HCT116 (cell line): ENCODE data around the gene TRPC4. TPM values are rescaled to one million over a fixed set of nuclear protein-coding genes. Genes with fewer than 3 reads are reported as not detected.

Source experiments
- ATAC-seq: fragments of 200-7000 bp; cut with Tn5 transposase; 2 replicates; pipeline ENCODE4 v1.9.1; 2020; ENCODE audit warnings: mild to moderate bottlenecking, moderate library complexity
- BruUV-seq: library from RNA; stranded (reverse); fragments of 400-500 nt; replicated peaks from 2 replicates; lab custom pipeline; 2021; lab: Mats Ljungman, UMichigan
- CTCF ChIA-PET: fragments of 300-600 bp; sonication (Branson Sonifier 250); formaldehyde crosslinking; loops from one replicate; lab custom pipeline; 2021; ENCODE audit warnings: antibody characterized with exemption; lab: Charles Lee
- POLR2A ChIA-PET: fragments of 300-600, 350-600 bp; sonication (Branson Sonifier 250); formaldehyde crosslinking; loops from one replicate; lab custom pipeline; 2021; ENCODE audit warnings: antibody characterized with exemption; lab: Charles Lee
- RAD21 ChIA-PET, 2 experiments: fragments of 300-600 bp; sonication (Branson Sonifier 250); formaldehyde crosslinking; loops; one replicate each; lab custom pipeline; 2023; ENCODE audit warnings: low total read pairs in 2 of 2; ENCODE audit not compliant: uncharacterized antibody in 2 of 2, unreplicated experiment in 2 of 2, low non-redundant PET in 1 of 2; lab: Charles Lee
- DNase-seq: peaks from one replicate; pipeline ENCODE4 v3.0.0-alpha.2; 2010; ENCODE audit warnings: low read depth, low spot score
- H2AFZ ChIP-seq: fragments of 200-600 bp; shearing (Covaris generic), sonication (generic); 2 replicates; pipeline ENCODE4 v1.6.1; 2017; ENCODE audit warnings: low read depth, mixed run types, mixed read lengths, antibody characterized with exemption, low read length; ENCODE audit not compliant: poor library complexity, severe bottlenecking
- H3K27ac ChIP-seq: 2 replicates; pipeline ENCODE4 v1.5.1; 2012; ENCODE audit warnings: low read depth, low read length
- H3K27me3 ChIP-seq: fragments of 200-600 bp; sonication (generic); 2 replicates; pipeline ENCODE4 v1.6.1; 2016; ENCODE audit warnings: mixed run types, low read length, mixed read lengths; ENCODE audit not compliant: insufficient read depth
- H3K36me3 ChIP-seq, 2 experiments: fragments of 200-500 bp in 1 of 2; fragments of 200-600 bp in 1 of 2; sonication (Bioruptor generic) in 1 of 2; sonication (generic) in 1 of 2; 2 replicates each; pipeline versions ENCODE4 v1.5.1 to v1.6.1; 2014 to 2016; ENCODE audit warnings: low read length in 2 of 2, inconsistent platforms in 1 of 2, mixed read lengths in 1 of 2, mixed run types in 1 of 2; ENCODE audit not compliant: insufficient read depth in 2 of 2, control insufficient read depth in 1 of 2
- H3K4me1 ChIP-seq, 2 experiments: fragments of 200-600 bp in 1 of 2; sonication (generic) in 1 of 2; 2 replicates each; pipeline versions ENCODE4 v1.5.1 to v1.6.1; 2012 to 2017; ENCODE audit warnings: low read length in 2 of 2, inconsistent platforms in 1 of 2, mild to moderate bottlenecking in 1 of 2, mixed read lengths in 1 of 2, mixed run types in 1 of 2, moderate library complexity in 1 of 2; ENCODE audit not compliant: insufficient read depth in 2 of 2, control insufficient read depth in 1 of 2
- H3K4me2 ChIP-seq: fragments of 200-600 bp; sonication (generic); 2 replicates; pipeline ENCODE4 v1.6.1; 2017; ENCODE audit warnings: mixed run types, low read length, mixed read lengths
- H3K4me3 ChIP-seq, 2 experiments: fragments of 200-600 bp in 1 of 2; sonication (generic) in 1 of 2; replicated peaks in 1 of 2; 2 replicates each; pipeline ENCODE4 v1.5.1; 2011 to 2016; ENCODE audit warnings: low read length in 2 of 2, control low read depth in 1 of 2, low read depth in 1 of 2, mild to moderate bottlenecking in 1 of 2, mixed read lengths in 1 of 2, mixed run types in 1 of 2
- H3K79me2 ChIP-seq: fragments of 200-600 bp; sonication (generic); 2 replicates; pipeline ENCODE4 v1.6.1; 2017; ENCODE audit warnings: mild to moderate bottlenecking, mixed run types, low read length, moderate library complexity, mixed read lengths; ENCODE audit not compliant: insufficient read depth
- H3K9ac ChIP-seq: fragments of 200-600 bp; sonication (generic); 2 replicates; pipeline ENCODE4 v1.6.1; 2016; ENCODE audit warnings: low read length, mixed read lengths
- H3K9me2 ChIP-seq: fragments of 200-600 bp; sonication (generic), shearing (Covaris generic); 2 replicates; pipeline ENCODE4 v1.6.1; 2017; ENCODE audit warnings: mixed run types, mild to moderate bottlenecking, moderate library complexity; ENCODE audit not compliant: insufficient read depth
- H3K9me3 ChIP-seq, 2 experiments: fragments of 200-500 bp in 1 of 2; fragments of 200-600 bp in 1 of 2; sonication (Bioruptor generic) in 1 of 2; sonication (generic) in 1 of 2; 2 replicates each; pipeline ENCODE4 v1.6.1; 2014 to 2017; ENCODE audit warnings: low read length in 2 of 2, mixed read lengths in 2 of 2, inconsistent platforms in 1 of 2, low read depth in 1 of 2, mild to moderate bottlenecking in 1 of 2, mixed run types in 1 of 2, moderate library complexity in 1 of 2; ENCODE audit not compliant: control insufficient read depth in 1 of 2, insufficient read depth in 1 of 2
- H4K20me1 ChIP-seq: fragments of 200-600 bp; sonication (generic), shearing (Covaris generic); 2 replicates; pipeline ENCODE4 v1.6.1; 2017; ENCODE audit warnings: mixed run types, mild to moderate bottlenecking, moderate library complexity; ENCODE audit not compliant: insufficient read depth
- ATF3 ChIP-seq: IDR thresholded peaks from 2 replicates; pipeline ENCODE4 v1.6.1; 2012
- CEBPB ChIP-seq: IDR thresholded peaks from 2 replicates; pipeline ENCODE4 v1.6.1; 2012; ENCODE audit warnings: low read depth
- EGR1 ChIP-seq: IDR thresholded peaks from 2 replicates; pipeline ENCODE4 v1.6.1; 2012; ENCODE audit warnings: low read depth
- EZH2 ChIP-seq: fragments of 200-600 bp; sonication (generic); IDR thresholded peaks from 2 replicates; pipeline ENCODE4 v1.6.1; 2017; ENCODE audit warnings: antibody characterized with exemption, mixed run types
- EZH2phosphoT487 ChIP-seq: fragments of 200-600 bp; IDR thresholded peaks from 2 replicates; pipeline ENCODE4 v1.6.1; 2018; ENCODE audit warnings: antibody characterized with exemption, borderline replicate concordance
- POLR2A ChIP-seq: IDR thresholded peaks from 2 replicates; pipeline ENCODE4 v1.7.0; 2011; ENCODE audit warnings: borderline replicate concordance; ENCODE audit not compliant: insufficient read depth, insufficient read length; ENCODE audit errors: extremely low read depth
- POLR2AphosphoS5 ChIP-seq: IDR thresholded peaks from 2 replicates; pipeline ENCODE4 v1.6.1; 2011; ENCODE audit warnings: mild to moderate bottlenecking, low read depth, low read length, moderate library complexity
- RAD21 ChIP-seq: IDR thresholded peaks from 2 replicates; pipeline ENCODE4 v1.6.1; 2012; ENCODE audit warnings: low read depth, mild to moderate bottlenecking
- SIN3A ChIP-seq: IDR thresholded peaks from 2 replicates; pipeline ENCODE4 v1.6.1; 2012; ENCODE audit warnings: low read depth
- SP1 ChIP-seq: IDR thresholded peaks from 2 replicates; pipeline ENCODE4 v1.6.1; 2012; ENCODE audit warnings: low read depth
- SRF ChIP-seq: IDR thresholded peaks from 2 replicates; pipeline ENCODE4 v1.6.1; 2012; ENCODE audit warnings: low read depth
- TCF7L2 ChIP-seq: IDR thresholded peaks from 2 replicates; pipeline ENCODE4 v1.7.0; 2011; ENCODE audit warnings: borderline replicate concordance, inconsistent platforms; ENCODE audit not compliant: insufficient read depth, insufficient read length; ENCODE audit errors: extremely low read depth
- ZFX ChIP-seq: fragments of 450-650 bp; IDR thresholded peaks from 2 replicates; pipeline ENCODE4 v1.6.1; 2017
- ZNF274 ChIP-seq: fragments of 200-500 bp; sonication (Bioruptor generic); IDR thresholded peaks from 2 replicates; pipeline ENCODE4 v1.6.1; 2014; ENCODE audit warnings: mild to moderate bottlenecking, low read depth, low read length, inconsistent platforms
- intact Hi-C: fragments of 100-400 bp; cut with micrococcal nuclease; formaldehyde crosslinking; loops from 2 replicates; pipeline ENCODE4 v1.10.0; 2022
- total RNA-seq: library from RNA; stranded (reverse); gene quantifications from one replicate; pipeline ENCODE4 v1.2.1, GENCODE V29; 2021; ENCODE audit not compliant: unreplicated experiment
- TF ChIP-seq, protein P1 (sequence below): IDR thresholded peaks from 2 replicates; pipeline ENCODE4 v1.6.1; 2012; ENCODE audit warnings: low read depth
- TF ChIP-seq, protein P2 (sequence below): IDR thresholded peaks from 2 replicates; pipeline ENCODE4 v1.6.1; 2011; ENCODE audit warnings: mild to moderate bottlenecking, low read length, moderate library complexity; ENCODE audit not compliant: insufficient replicate concordance; ENCODE audit errors: extremely low read depth

TRPC4 gene
- total RNA-seq, 1 experiment from 2014 or later = not detected

DNA sequence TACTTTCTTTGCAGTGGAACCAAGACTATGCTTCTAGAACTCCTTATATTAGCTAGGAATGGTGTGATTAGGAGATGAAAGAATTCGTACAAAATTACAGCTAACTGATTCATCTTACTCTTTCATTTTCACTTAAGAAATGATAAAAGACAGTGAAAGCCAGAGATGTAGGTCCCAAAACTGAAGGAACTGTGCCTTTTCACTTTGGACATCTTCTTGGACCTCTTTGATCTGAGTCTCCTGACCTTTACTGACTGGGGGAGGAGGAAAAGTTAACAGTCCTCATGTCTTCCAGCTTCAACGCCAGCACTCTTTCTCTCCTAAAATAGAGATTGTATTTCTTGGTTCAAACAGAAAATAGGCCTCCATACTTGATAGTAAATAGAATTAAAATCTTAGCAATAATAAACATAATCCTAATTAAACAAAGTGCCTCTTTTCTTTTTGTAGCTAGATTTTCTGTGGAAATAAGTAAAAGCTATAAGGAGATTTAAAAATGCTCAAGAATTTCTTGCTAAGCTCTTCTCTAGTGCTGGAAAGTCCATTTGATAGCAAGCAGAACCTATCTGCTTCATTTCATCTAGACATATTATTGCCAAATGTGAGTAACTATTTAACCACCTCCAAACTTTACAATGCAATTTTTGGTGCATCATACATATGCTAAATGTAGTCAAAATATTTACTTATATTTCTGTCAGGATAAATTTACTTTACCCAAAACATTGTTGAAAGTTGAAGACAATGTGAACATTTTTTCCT, 161.7 kb downstream of the TRPC4 start (continued):
- TF ChIP-seq, protein P1, sequence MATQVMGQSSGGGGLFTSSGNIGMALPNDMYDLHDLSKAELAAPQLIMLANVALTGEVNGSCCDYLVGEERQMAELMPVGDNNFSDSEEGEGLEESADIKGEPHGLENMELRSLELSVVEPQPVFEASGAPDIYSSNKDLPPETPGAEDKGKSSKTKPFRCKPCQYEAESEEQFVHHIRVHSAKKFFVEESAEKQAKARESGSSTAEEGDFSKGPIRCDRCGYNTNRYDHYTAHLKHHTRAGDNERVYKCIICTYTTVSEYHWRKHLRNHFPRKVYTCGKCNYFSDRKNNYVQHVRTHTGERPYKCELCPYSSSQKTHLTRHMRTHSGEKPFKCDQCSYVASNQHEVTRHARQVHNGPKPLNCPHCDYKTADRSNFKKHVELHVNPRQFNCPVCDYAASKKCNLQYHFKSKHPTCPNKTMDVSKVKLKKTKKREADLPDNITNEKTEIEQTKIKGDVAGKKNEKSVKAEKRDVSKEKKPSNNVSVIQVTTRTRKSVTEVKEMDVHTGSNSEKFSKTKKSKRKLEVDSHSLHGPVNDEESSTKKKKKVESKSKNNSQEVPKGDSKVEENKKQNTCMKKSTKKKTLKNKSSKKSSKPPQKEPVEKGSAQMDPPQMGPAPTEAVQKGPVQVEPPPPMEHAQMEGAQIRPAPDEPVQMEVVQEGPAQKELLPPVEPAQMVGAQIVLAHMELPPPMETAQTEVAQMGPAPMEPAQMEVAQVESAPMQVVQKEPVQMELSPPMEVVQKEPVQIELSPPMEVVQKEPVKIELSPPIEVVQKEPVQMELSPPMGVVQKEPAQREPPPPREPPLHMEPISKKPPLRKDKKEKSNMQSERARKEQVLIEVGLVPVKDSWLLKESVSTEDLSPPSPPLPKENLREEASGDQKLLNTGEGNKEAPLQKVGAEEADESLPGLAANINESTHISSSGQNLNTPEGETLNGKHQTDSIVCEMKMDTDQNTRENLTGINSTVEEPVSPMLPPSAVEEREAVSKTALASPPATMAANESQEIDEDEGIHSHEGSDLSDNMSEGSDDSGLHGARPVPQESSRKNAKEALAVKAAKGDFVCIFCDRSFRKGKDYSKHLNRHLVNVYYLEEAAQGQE = no peak
- TF ChIP-seq, all 23 proteins: peak for 0

- intact Hi-C loops = no loop called here
- POLR2A ChIA-PET = no interaction called here
- RAD21 ChIA-PET = no interaction called here
- H3K36me3 ChIP-seq = no peaks in the 10 kb centered on the region
- DNase-seq (no peak), ATAC-seq (no peak)
- H4K20me1 ChIP-seq = no peaks in the 10 kb centered on the region
- H3K79me2 ChIP-seq = no peaks in the 10 kb centered on the region
- H3K4me3 ChIP-seq = no peak overlapping the region
- no peak for TF ChIP-seq SRF
- no peak for TF ChIP-seq RAD21
- no peak for TF ChIP-seq ATF3
- no peak for TF ChIP-seq EZH2phosphoT487
- no peak for TF ChIP-seq POLR2AphosphoS5
- TF ChIP-seq ZFX = no peak
- no peak for TF ChIP-seq EZH2
- no peak for TF ChIP-seq EGR1
- TF ChIP-seq SP1 = no peak
- no peak for TF ChIP-seq CEBPB
- TF ChIP-seq TCF7L2 = no peak
- TF ChIP-seq, protein P2, sequence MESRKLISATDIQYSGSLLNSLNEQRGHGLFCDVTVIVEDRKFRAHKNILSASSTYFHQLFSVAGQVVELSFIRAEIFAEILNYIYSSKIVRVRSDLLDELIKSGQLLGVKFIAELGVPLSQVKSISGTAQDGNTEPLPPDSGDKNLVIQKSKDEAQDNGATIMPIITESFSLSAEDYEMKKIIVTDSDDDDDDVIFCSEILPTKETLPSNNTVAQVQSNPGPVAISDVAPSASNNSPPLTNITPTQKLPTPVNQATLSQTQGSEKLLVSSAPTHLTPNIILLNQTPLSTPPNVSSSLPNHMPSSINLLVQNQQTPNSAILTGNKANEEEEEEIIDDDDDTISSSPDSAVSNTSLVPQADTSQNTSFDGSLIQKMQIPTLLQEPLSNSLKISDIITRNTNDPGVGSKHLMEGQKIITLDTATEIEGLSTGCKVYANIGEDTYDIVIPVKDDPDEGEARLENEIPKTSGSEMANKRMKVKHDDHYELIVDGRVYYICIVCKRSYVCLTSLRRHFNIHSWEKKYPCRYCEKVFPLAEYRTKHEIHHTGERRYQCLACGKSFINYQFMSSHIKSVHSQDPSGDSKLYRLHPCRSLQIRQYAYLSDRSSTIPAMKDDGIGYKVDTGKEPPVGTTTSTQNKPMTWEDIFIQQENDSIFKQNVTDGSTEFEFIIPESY = no peak
- TF ChIP-seq SIN3A = no peak
- TF ChIP-seq ZNF274 = no peak
- no peak for TF ChIP-seq POLR2A
- CTCF ChIA-PET = no interaction called here
- H3K9ac ChIP-seq = no peak overlapping the region
- no peaks in the 10 kb centered on the region for H3K4me1 ChIP-seq
- H3K27me3 ChIP-seq = no peaks in the 10 kb centered on the region
- BruUV-seq = no TSS peak
- peaks cover 7 to 15% of the 10 kb centered on the region in 2 experiments; a peak in 3 of 4 replicates for H3K9me3 ChIP-seq
- H3K27ac ChIP-seq = no peak overlapping the region
- no peak overlapping the region for H2AFZ ChIP-seq
- H3K4me2 ChIP-seq = no peak overlapping the region
- H3K9me2 ChIP-seq = no peaks in the 10 kb centered on the region
Observed at GRCh38 chr13:37706041-37706440, 163.5 kb downstream of the TRPC4 start.
